GM19397 (cell line): Measurements from ENCODE around the gene ATG2A.

Experiments
- ATAC-seq: cut with Tn5 transposase; IDR thresholded peaks from one replicate; pipeline ENCODE4 v1.9.1; 2021; ENCODE audit warnings: mild to moderate bottlenecking, moderate library complexity; ENCODE audit not compliant: unreplicated experiment

Gene ATG2A

DNA sequence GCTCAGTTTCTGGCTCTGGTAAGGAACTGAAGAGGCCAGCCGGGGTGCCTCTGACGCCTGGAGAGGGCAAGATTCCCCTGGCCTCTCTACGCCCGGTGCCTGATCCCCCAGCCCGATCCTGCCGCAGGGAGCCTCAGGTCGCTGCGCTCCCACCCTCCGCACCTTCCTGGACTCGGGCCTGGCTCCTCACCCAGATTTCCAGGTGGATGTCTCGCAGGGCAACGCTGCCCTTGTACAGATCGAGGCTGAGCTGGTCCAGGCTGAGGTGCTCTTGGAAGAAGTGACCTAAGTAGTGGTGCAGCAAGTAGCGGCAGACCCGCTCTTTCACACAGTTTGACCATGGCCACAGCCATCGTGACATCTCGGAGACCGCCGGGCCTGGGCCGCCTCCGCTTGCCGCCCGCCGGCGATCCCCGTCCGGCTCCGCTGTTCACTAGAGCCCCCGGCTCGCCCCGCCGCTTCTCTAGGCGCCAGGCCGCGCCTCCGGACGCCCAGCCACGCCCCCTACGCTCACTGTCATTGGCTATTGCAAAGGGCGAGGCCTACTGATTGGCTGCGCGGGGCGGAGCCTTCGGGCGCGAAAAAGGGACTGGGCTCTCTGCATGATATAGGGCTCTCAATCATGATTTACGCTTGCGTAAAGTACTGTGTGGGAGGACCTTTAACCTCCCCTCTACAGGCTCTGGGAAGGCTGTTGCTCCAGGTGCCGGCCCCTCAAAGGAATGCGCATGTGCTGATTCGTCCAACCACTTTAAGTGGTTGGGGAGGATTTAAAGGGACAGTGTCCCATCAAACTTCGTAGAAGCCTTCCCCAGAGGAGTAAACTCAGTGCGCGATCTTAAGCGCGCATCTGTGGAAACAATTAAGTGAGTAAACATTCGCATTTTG, at the start of gene ATG2A:
ATG2A (minus strand) TSS at position 435 of the 888 bp plus-strand sequence; CDS start at position 361, 74 bp downstream.
- ATAC-seq, result peak; percentile 91

DNA sequence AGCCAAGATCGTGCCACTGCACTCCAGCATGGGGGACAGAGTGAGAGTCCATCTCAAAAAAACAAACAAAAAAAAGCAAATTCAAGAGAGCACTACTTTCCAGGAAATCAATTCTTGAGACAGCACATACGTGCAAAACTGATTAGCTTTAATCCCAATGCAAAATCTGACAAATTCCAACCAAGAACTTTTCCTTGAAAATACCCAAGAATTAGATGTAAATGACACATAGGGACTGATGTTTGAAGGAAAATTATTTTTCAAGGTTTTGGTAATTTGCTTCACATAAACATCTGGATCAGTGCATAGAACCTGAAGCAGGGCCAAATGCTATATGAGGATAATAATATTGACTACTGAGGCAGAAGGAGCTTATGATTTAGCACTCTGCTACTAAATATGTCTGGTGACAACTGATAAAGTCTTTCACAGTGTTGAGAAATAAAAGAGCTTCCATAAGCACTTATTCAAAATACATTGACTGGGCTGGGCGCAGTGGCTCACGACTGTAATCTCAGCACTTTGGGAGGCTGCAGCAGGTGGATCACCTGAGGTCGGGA, 46.1 kb upstream of the ATG2A start:
- no peak for ATAC-seq

DNA sequence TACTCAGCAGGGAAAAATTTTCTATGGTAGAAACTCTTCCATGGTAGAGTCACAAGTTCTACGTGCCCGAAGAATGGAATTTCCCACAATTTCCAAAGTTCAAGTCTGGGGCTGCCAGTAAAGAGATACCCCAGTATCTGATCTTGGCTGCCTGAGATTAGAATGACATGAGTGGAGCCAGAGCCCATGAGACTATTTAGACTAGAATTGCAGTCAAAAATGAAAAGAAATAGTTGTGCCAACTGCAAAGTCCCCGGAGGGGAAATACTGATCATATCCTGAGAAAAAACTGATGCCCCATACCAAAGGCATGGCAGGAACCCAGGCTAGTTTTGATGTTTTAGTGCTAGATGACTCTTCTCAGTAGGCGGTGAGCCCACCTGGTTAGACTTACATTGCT, 43.7 kb upstream of the ATG2A start:
- ATAC-seq, result no peak

DNA sequence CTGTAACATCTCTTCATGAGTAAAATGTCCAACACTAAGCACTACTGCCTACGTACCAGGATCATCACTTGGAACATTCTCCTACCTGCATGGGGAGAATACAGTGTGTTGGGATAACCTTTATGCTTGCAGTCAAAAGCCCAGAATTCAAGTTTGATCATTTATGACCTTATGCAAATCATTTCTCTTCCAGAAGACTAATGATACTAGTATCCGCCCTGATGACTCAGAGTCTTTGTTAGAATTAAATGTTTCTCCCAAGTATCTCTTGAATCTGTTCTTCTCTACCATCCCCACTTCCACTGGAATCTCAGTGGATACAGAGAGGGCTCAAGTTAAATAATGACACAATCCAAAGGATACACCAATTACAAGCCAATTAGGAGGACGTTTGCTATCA, 42.5 kb upstream of the ATG2A start:
- no peak for ATAC-seq

DNA sequence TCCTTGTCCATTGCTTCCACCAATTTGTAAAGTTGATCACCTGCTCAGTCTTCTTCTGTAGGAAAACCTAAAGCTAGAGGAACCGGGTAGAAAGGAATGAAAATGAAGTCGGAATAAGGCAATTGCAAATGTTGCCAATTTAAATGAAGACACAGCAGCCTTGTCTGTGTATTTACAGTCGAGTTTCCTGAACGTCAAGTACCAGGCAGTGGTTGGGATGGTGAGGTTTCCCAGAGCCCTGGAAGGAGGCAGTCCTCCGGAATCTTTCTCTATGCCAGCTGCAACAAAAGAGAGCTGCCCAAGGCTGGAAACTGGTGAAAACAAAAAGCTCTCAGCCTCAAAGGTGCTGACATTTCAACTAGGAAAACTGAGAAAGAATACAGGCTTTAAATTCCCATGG, 37.2 kb upstream of the ATG2A start:
- ATAC-seq, result no peak

DNA sequence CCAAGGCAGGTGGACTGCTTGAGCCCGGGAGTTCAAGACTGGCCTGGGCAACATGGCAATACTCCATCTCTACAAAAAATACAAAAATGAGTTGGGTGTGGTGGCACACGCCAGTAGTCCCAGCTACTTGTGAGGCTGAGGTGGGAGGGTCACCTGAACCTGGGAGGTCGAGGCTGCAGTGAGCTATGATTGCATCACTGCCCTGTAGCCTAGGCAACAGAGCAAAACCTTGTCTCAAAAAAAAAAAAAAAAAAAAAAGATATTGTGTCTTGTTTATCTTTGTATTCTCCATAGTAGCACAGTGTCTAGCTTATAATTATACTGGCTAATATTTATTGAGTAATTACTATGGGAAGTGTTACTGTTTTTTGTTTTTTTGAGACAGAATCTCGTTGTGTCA, 34.5 kb upstream of the ATG2A start:
- no peak for ATAC-seq

DNA sequence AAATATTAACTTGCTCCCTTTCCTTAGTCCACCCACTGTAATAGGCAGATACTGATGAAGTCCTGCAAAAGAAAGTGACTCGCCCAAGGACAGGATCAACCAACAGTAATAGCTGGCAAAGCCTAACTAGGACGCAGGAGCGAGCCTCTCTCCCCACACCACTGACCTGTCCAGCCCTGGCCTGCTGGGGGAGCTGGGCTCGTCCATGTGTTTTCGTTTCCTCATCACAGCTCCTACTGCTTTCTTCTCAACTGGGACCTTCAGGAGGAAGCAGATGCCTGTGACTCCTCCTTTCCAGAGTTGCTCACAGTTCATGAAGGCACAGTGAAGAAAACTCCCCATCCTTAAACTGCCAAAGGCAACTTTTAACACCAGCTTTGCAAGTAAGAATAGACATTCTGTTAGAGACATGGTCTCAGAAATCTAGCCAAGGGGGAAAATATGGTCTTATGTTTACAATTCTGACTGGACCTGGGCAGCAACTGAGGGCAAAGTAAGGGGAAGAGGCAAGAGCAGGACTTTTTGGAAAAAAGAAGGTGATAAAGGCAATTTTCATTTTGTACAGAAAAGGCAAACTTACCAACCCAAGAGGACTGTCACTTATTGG, 30.3 kb upstream of the ATG2A start:
- no peak for ATAC-seq

DNA sequence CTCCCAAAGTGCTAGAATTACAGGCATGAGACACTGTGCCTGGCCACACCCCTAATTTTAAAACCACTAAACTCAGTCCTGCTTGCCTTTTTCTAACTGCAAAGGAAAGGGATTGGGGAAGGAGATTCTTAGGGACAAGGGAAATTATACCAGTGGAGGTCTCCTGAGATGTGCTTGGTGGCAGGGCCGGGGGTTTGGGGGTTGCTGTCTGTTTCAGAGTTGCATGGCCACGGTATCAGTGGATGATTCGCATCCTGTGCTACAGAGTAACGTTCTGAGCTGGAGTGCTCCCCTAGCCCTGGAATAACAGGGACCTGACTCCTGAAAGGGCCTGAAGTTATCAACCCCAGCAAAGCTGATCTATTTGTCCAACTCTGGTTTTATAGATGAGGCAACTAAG, 19.5 kb upstream of the ATG2A start:
- ATAC-seq, result no peak

DNA sequence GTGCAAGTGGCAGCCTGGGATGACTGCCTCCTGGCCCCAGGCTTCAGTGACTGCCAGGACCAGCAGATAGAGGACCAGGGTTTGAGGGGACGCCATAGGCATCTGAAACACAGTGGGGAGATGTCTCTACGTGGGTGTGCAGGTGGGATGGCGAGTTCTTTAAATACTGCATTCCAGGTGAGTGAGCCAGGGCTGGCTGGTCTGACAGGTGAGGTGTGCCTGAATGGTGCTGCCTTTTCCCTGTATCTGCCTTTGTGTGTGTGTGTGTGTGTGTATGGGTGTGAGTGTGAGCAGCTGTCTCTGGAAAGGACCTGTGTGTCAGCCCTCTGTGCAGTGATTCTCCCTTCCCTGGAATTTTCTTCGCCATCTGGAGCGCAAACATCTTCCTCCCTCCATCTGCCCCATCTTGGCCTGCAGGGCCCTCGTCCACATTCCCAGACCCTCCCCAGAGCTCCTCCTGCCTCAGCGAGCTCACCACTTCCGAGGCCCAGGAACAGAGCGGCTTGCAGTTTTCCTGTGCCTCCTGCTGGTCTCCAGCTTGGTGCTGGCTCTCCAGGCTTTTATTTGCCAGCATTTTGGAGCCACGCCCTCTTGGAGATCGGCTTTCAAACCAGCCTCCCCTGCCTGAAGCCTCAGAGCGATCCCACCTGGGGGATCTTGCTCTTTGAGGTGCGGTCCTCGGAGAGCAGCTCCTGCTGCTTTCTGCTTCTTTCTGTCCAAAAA, 18.5 kb upstream of the ATG2A start, which contains the start of gene GPHA2:
GPHA2 (minus strand) TSS at position 535 of the 723 bp plus-strand sequence; CDS start at position 102, 433 bp downstream.
- no peak for ATAC-seq

DNA sequence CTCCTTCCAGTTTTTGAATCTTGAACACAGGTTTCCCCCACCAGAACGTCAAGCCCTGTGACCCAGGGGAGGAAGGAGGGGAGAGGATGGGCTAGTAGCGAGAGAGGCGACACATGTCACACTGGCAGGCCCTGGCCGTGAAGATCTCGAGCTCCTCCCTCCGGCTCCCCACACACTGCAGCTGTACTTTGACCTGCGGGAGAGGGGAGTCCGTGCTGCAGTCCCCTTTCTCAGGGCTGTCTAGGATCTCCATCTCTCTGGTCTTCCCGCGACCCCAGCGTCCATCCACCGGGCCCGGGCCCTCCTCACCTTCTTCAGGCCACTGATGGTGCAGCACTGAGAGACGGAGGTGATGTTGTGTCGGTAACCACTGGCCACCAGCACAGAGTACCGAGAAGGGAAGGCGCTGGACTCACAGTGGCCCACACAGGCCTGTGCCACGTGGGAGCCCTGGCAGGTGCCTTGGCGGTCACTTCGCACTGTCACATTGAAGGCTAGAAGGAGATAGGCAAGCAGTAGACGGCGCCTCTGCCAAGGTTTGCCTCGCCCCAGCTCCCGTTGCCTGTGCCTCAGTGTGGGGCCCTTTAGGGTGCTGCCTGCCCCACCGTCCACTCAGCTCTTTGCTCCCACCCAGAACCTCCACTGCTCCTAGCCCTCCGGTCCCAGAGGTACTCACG, 17.8 kb upstream of the ATG2A start:
- ATAC-seq, result no peak

DNA sequence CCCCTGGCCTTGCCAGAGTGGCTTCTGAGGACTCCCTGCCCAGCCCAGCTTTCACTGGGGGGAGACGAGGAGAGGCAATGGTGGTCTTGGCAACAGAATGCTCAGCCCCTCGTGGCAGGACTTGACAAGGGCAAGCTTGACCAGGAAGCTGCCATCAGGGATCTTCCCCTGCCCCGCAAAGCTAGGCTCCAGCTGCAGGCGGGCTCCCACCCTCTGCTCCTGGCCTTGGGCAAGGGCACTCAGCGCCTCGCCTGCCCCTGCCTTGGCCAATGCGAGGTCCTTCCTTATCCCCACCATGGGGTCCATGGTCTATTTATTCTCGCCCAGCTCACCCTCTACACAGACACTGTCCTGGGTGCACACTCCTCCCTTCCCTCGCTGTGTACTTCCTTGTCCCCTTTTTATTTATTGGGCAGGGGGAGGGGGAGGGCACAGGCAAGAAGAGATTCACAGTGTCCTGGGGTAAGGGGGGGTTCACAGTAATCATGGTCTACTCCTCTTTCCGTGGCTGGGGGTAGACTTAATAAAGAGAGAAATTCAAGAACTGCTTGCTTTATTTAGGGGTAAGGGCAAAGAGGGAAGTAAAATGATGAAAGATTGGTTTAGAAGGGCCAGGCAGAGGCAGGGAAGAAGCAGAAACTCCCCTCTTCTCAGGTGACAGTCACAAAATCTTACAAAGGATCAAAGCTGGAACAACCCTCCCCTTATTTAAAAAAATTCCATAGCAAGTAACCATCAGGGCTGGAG, 17.1 kb upstream of the ATG2A start:
- ATAC-seq, result no peak

DNA sequence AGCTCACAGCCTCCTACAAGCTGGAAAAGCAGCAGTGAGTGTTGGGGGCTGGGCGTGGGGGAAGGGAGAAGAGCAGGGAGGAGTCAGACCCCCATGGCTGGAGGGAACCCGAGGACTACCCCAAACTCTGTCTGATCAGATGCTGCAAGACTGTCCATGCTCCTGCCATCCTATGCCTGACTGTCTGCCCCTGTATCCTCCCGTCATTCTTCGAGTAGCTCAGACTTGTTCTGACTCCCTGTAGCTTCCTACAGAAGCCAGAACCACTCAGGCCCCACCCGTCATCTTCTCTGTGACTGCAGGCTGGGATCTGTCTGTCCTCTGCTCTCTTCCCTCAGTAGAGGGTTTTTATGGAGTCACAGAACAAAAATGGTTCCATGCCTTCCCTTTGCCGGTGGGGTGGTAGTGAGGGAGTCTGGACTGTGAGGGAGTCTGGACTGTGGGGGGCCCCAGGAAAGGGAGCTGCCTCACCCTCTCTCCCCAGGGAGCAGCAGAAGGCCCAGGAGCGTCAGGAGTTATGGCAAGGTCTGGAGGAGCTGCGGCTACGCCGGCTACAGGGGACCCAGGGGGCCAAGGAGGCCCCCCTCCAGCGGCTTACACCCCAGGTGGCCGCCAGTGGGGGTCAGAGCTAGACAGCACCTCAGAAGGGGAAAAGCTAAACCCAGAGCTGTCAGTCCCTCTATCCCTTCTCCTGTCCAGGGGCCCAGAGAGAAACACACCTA, 16.4 kb upstream of the ATG2A start:
- ATAC-seq, result no peak

DNA sequence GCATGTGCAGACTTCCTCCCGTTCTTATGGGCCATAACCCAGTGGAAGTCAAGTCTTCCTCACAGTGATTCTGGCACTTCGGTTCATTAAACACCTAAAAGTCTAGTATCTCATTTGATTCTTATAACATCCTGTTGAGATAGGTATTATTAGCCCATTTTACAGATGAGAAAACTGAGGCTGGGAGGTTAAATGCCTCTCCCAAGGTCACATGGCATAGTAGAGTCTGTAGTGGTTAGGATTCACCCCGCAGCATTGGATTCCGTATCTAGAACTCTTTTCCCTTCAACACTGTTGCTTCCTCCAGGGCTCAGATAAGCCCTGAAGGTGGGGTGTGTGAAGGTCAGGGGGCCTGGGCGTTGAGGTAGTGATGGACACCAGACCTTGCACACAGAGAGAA, 15.3 kb upstream of the ATG2A start:
- ATAC-seq, result no peak

DNA sequence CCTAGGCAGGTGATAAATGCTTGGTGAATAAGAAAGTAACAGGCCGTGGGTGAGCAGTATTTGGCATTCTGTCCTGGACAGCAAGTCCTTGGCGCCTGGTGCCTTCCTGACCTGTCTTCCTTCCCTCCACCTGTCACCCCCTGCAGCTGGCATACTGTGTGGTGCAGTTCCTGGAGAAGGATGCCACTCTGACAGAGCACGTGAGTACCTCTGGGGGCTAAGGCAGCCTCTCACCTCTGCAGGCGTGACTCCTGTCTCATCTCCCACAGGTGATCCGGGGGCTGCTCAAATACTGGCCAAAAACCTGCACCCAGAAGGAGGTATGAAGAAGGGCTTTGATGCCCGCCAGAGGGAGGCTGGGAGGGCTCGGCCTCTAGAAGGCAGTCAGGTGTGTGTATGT, 14.3 kb upstream of the ATG2A start:
- ATAC-seq, result no peak

DNA sequence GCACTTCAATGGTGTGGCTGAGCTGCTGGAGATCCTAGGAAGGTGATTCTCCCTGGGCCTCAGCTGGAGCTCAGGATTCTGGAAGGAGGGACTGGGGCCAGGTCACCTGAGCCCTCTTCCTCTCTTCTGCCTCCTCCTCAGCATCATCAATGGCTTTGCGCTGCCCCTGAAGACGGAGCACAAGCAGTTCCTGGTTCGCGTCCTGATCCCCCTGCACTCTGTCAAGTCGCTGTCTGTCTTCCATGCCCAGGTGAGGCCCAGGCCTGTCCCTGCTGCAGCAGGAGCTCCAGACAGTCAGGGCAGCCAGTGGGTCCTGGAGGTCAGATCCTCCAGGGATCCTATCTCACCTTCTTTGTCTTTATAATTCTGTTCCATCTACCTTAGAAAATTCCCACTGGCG, 13.3 kb upstream of the ATG2A start:
- no peak for ATAC-seq

DNA sequence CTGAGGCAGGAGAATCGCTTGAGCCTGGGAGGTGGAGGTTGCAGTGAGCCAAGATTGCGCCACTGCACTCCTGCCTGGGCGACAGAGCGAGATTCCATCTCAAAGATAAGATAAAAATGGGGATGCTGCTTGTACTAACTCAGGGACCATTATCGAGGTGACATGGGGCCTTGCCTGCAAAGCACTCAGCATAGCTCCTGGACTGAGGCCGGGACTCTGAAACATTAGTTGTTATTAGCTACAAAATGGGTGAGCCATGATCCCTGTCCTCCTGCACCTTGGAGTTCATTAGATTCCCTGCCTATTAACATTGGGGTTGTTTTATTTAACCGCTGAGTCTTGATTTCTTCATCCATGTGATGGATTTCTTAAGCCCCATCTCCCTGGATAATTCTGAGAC, 12.6 kb upstream of the ATG2A start:
- ATAC-seq, result no peak

DNA sequence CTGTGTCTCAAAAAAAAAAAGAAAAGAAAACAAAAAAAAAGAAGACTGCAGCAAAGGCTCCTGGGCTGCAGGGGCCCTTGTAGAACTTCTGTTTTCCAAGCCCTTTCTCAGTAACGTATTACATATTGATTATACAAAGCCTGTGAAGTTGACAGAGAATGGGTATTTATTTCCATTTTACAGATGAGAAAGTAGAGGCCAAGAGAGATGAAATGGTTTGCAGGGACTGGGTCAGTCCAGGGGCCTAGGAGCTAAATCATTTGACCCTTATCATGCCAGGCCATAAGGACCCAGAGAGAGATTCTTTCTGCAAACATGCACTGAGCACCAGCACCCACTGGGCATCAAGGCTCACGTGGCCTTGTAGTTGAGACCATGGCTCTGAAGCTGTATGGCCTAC, 11.9 kb upstream of the ATG2A start:
- no peak for ATAC-seq

DNA sequence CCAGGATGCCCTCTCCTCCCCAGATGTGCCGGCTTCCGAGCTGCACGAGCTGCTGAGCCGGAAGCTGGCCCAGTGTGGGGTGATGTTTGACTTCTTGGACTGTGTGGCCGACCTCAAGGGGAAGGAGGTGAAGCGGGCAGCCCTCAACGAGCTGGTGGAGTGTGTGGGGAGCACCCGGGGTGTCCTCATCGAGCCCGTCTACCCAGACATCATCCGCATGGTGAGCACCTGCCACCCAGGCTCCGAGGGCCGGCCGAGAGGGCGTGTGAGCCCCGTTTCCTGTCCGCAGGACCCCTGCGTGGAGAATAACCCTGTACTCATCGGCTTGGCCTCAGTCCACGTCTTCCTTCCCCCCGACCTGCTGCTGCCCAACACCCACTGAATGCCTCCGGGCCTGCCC, 9.7 kb upstream of the ATG2A start:
- no peak for ATAC-seq
